GM19043 (cell line): ENCODE data around the gene ELOB.

Experiments used
- ATAC-seq: cut with Tn5 transposase; IDR thresholded peaks from one replicate; pipeline ENCODE4 v1.9.1; 2021; ENCODE audit warnings: low read depth; ENCODE audit not compliant: unreplicated experiment

Gene ELOB

DNA sequence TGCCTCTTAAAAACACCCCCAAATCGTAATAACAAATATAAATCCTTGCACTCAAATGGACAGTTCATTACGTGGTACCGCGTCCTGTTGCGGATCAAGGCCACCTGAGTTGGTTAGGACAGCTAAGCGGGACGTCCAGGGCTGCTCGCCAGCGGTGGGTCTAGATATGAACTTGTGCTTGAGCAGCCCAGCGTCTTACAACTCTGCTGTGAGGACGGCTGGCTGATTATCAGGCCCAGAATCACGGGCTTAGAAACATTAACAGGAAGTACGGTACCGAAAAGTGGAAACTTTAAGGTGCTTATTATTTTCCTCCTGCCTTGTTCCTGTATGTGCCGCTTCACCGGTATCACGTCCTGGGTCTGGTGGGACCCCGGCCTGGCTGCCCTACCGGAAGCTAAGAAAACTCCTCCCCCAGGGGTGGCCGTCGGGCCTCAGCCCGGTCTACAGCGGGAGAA, 25.5 kb downstream of the ELOB start:
- ATAC-seq: peak; percentile 29

DNA sequence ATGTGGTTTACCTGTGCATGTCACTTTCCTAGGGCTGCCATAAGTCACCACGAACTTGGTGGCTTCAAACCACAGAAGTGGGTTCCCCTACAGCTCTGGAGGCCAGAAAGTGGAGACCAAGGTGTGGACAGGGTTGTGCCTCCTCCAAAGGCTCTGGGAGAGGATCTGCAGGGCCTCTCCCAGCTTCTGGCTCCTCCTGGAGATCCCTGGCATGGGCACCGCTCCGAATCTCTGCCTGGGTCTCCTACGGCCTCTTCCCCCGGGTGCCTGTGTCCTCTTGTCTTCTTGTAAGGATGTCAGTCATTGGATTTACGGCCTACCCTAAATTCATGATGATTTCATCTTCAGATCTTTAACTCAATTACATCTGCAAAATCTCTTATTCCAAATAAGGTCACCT, 27.1 kb downstream of the ELOB start:
- no peak for ATAC-seq

DNA sequence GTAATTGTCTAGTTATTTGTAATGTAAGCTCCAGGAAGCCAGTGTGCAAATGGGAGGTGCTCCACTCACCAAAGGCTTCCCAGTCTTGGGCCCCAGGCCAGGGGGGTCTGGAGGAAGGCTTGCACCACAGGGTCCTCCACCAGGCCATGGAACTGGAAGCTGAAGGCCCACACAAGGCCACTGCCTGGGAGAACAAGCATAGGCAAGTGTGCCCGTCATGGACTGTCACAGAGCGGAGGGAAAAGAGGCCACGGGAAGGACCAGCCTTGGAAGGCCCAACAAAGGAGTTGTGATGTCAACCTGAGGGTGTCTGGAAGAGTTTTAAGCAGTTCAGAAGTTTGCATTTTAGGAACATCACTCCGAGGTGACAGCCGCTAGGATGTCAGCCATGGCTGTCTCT, 27.6 kb downstream of the ELOB start:
- ATAC-seq: no peak

DNA sequence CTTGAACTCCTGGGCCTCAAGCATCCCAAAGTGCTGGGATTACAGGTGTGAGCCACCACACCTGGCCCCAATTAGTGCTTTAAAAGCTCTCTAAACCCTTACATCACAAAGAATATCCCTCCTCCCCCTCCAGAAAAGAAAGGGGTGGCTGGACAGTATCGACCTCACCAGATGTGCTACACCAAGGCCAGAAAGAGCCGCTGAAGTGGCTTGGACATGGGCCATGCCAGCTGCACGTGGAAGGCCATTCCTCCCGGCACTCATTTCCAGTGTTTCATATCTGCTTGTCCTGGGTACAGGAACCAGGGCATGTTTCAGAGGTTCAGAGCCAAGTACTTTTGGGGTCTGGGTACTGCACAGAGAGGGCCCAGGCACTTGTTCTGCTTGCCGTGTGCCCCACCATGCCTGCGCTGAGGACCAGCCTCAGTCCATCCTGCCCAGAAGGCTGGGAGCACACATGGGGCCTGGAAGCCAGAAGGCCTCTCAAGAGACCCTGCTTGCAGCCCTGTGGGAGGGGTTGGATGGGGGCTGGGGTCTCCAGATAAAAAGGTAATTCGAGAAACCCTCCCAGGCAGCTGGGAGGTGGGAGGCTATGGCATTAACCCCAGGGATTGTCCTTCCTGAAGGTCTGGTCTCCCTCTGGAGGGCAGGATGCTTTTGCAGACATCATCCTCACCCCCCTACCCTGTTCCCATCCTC, 28.2 kb downstream of the ELOB start:
- ATAC-seq: no peak

GRCh38 chr16:2745961-2746360, 31.1 kb downstream of the ELOB start:
- no peak for ATAC-seq

- no peak for ATAC-seq
Measured at GRCh38 chr16:2745116-2745890, 31.8 kb downstream of the ELOB start.

DNA sequence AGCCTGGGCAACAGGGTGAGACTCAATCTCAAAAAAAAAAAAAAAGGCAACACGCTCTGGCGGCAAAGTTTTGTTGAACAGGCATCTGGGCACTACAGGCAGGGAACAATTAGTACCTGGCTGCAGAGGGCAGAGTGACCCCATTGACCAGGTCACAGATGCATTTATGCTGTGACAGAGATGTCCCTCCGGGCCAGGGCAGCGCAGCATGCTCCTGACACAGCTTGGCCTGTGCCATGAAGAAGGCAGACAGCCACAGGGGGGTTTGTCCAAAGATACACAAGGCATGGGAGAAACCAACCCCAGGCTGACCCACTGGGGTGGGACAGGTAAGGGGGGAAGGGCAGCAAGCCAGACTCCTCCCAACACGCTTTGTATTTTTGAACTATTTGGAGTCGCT, 32.4 kb downstream of the ELOB start:
- ATAC-seq: no peak

- ATAC-seq: no peak
Measured at GRCh38 chr16:2743007-2743810, 33.9 kb downstream of the ELOB start.

DNA sequence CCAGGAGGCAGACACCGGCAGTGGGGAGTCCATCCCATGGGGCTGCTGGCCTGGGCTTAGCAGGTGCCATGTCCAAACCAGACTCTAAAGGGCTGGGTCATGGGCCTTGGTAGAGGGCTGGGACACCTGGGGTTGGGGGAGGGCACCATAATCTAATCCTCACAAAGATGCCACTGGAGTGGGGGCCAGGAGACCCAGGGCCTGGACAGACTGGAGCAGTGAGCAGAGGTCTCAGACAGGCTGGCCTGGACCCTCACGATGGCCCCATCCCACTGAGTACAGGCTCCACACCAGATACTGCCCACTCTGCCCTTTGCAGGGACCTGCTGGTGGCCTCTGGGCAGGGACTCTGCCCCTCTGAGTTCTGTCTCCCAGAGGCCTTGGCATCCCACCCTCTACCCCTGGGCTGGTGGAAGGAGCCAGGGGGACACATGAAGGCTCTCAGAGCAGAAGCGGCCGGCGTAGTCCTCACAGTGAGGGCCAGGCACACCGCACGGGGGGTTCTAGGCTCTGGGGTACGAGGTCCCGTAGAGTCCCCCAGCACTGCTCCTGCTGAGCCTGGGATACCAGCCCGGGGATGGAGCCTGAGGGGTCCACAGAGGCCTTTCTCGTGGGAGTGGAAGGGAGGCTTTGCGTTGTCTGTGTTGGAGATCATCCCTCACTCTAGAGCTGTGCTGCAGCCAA, 34.6 kb downstream of the ELOB start:
- ATAC-seq: no peak

- ATAC-seq: no peak
Measured at GRCh38 chr16:2741168-2741567, 35.9 kb downstream of the ELOB start.

- no peak for ATAC-seq
Measured at GRCh38 chr16:2740476-2740875, 36.6 kb downstream of the ELOB start.

DNA sequence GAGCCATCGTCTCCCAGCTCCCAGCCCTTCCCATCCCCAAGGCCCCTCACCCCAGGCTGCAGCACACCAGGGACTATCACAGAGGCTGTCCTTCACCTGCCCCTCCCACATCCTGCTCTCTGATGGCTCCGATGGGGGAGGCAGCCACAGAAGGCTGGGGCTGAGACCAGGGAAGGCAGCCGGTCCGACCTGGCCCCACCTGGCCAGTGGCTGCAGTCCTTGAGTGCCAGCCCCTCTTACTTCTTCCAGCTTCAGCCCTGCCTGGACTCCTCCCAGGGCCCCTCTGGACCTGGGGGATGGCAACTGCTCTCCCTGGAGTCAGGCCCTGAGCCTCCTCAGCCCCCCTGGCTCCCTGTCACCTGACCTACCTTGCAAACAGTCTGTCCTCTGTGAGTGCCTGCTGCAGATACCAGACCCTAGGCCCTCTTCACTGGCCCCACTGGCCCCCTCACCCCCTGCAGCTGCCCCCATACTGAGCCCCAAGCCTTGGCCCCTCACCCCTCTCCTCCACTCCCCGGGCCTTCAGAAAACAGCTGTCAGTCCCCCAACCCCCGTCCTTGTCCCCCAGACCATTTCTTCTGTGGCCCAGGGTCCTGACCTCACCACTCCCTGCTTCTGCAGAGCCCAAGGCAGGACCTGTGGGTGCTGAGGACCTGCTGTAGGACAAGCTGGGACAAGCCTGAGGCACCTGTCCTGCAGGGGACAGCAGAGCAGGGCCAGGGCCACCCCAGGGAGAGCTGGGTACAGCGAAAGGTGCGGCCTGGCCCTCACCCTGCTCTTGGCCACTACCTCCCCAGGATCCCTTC, 37.3 kb downstream of the ELOB start:
- ATAC-seq: no peak

DNA sequence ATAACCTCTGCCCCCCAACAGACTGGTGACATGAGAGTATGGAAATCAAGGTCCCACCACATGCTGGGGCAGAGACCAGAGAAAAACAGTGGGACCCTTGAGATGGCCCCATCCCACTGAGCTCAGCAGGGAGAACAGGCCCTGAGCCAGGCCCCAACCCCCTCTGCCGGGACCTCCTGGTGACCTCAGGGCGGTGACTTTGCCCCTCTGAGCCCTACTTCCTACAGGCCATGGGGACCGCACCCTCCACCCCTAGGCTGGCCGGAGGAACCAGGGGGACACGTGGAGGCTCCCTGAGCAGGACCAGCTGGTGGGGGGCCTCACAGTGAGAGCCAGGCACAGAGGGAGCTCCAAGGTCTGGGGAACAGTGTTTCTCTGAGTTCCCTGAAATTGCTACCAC, 38.5 kb downstream of the ELOB start:
- no peak for ATAC-seq

GRCh38 chr16:2737895-2738418, 39.1 kb downstream of the ELOB start:
- ATAC-seq: no peak

GRCh38 chr16:2737238-2737605, 39.9 kb downstream of the ELOB start:
- no peak for ATAC-seq

- ATAC-seq: no peak
Measured at GRCh38 chr16:2736476-2737237, 40.4 kb downstream of the ELOB start.

DNA sequence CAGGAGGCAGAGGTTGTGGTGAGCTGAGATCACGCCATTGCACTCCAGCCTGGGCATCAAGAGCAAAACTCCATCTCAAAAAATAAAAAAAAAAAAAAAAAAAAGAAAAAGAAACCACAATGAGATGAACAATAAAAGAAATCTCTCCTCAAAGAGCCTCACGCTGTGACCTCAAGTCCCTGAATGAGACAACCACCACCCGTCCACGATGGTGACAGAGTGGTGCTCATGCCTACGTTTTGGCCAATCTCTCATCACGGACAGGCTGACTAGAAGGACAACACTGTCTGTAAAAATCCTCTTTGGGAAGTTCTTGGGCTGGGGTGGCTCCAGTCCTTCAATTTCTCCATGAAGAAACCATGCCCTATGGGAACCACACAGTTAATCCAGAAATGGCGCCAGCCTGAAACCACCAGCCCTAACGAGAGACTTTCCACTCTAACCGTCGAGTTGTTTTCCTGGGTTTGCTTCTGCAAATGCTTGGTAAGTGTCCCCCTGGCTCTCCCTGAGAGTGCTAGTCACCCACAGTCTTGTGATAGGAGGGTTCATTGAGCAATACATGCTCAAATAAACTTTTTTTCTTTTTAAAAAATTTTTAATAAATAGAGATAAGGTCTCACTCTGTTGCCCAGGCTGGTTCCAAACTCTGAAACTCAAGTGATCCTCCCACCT, 42.1 kb downstream of the ELOB start:
- no peak for ATAC-seq

- no peak for ATAC-seq
Measured at GRCh38 chr16:2728034-2728433, 49.0 kb downstream of the ELOB start.
